A673 (cell line): ENCODE data around the gene HHLA2. TPM values are rescaled to one million over a fixed set of nuclear protein-coding genes. Genes with fewer than 3 reads are reported as not detected.
"Not testable (repeated sequence)": the region's sequence is repeated elsewhere in the genome, so short reads cannot be mapped to it uniquely, and the experiment has no call there.

Source experiments
- BruUV-seq: library from RNA; stranded (reverse); fragments of 400-500 nt; replicated peaks from 2 replicates; lab custom pipeline; 2021; lab: Mats Ljungman, UMichigan
- CTCF ChIA-PET: fragments of 300-600 bp; sonication (Branson Sonifier 250); formaldehyde crosslinking; loops from one replicate; lab custom pipeline; 2022; ENCODE audit warnings: antibody characterized with exemption; lab: Charles Lee
- POLR2A ChIA-PET: fragments of 300-600 bp; sonication (Branson Sonifier 250); formaldehyde crosslinking; loops from one replicate; lab custom pipeline; 2022; ENCODE audit warnings: antibody characterized with exemption; ENCODE audit not compliant: low non-redundant PET; lab: Charles Lee
- DNase-seq: peaks from one replicate; pipeline ENCODE4 v3.0.0-alpha.2; 2015; ENCODE audit warnings: low spot score
- H3K27ac ChIP-seq: fragments of 200-600 bp; sonication (generic); 2 replicates; pipeline ENCODE4 v1.5.1; 2016; ENCODE audit warnings: mixed run types, low read depth, mild to moderate bottlenecking, mixed read lengths, antibody characterized with exemption, low read length; ENCODE audit not compliant: poor library complexity, severe bottlenecking
- H3K27me3 ChIP-seq: fragments of 200-600 bp; sonication (generic); replicated peaks from 2 replicates; pipeline ENCODE4 v1.6.1; 2017; ENCODE audit warnings: mixed run types, low read depth, mild to moderate bottlenecking, mixed read lengths, antibody characterized with exemption, low read length; ENCODE audit not compliant: insufficient read depth, poor library complexity
- H3K36me3 ChIP-seq: fragments of 200-600 bp; sonication (generic); 2 replicates; pipeline ENCODE4 v1.6.1; 2016; ENCODE audit warnings: mixed run types, mild to moderate bottlenecking, mixed read lengths, antibody characterized with exemption, low read length; ENCODE audit not compliant: insufficient read depth, poor library complexity, severe bottlenecking
- H3K4me1 ChIP-seq: fragments of 200-600 bp; sonication (generic); 2 replicates; pipeline ENCODE4 v1.6.1; 2017; ENCODE audit warnings: mixed run types, mild to moderate bottlenecking, mixed read lengths, antibody characterized with exemption, low read length; ENCODE audit not compliant: insufficient read depth, poor library complexity, severe bottlenecking
- H3K4me3 ChIP-seq: fragments of 200-600 bp; sonication (generic); 2 replicates; pipeline ENCODE4 v1.5.1; 2016; ENCODE audit warnings: low read depth, mixed run types, mild to moderate bottlenecking, mixed read lengths, low read length; ENCODE audit not compliant: poor library complexity, severe bottlenecking
- H3K9me3 ChIP-seq: fragments of 200-600 bp; sonication (generic); 2 replicates; pipeline ENCODE4 v1.6.1; 2016; ENCODE audit warnings: mixed run types, low read depth, mild to moderate bottlenecking, mixed read lengths, antibody characterized with exemption, low read length; ENCODE audit not compliant: poor library complexity, severe bottlenecking
- EZH2 ChIP-seq: fragments of 200-600 bp; sonication (generic); IDR thresholded peaks from 2 replicates; pipeline ENCODE4 v1.6.1; 2017; ENCODE audit warnings: borderline replicate concordance, low read depth, mild to moderate bottlenecking, mixed read lengths, antibody characterized with exemption, low read length; ENCODE audit not compliant: poor library complexity, severe bottlenecking
- intact Hi-C: fragments of 100-400 bp; cut with micrococcal nuclease; formaldehyde crosslinking; loops from one replicate; pipeline ENCODE4 v1.10.0; 2022; ENCODE audit not compliant: unreplicated experiment
- total RNA-seq: library from RNA; stranded (reverse); gene quantifications from 2 replicates; pipeline ENCODE4 v1.2.3, GENCODE V29; 2021
- TF ChIP-seq, protein P1 (sequence below): fragments of 300-800, 200-600 bp; sonication (generic); conservative IDR thresholded peaks from 2 replicates; pipeline ENCODE4 v1.5.1; 2017; ENCODE audit warnings: low read depth, mild to moderate bottlenecking, antibody characterized with exemption, low read length, moderate library complexity, mixed read lengths

Gene HHLA2
- total RNA-seq, 1 experiment from 2014 or later = not detected

DNA sequence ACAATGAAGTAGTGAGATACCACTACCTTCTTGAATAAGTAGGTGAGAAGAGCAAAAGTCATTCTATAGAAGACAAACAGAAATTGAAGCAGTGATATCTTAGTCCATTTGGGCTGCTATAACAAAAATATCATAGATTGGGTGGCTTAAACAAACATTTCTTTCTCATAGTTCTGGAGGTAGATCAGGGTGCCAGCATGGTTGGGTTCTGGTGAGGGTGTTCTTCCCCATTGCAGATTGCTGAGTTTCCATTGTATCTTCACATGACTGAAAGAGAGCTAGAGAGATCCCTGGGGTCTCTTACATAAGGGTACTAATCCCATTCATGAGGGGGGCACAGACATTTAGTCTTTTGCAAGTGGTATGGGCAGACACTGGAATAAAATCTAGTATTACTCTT, 41.2 kb upstream of the HHLA2 start:
- peaks cover 10% of the 10 kb centered on the region for H3K4me1 ChIP-seq
- no peaks in the 10 kb centered on the region for H3K36me3 ChIP-seq
- H3K27ac ChIP-seq = no peak overlapping the region
- no peaks in the 10 kb centered on the region for H3K9me3 ChIP-seq
- no peak overlapping the region for H3K4me3 ChIP-seq
- ChIA-PET POLR2A (no interaction called here), CTCF (no interaction called here)
- BruUV-seq = no TSS peak
- intact Hi-C loops = no loop called here
- TF ChIP-seq, protein P1, sequence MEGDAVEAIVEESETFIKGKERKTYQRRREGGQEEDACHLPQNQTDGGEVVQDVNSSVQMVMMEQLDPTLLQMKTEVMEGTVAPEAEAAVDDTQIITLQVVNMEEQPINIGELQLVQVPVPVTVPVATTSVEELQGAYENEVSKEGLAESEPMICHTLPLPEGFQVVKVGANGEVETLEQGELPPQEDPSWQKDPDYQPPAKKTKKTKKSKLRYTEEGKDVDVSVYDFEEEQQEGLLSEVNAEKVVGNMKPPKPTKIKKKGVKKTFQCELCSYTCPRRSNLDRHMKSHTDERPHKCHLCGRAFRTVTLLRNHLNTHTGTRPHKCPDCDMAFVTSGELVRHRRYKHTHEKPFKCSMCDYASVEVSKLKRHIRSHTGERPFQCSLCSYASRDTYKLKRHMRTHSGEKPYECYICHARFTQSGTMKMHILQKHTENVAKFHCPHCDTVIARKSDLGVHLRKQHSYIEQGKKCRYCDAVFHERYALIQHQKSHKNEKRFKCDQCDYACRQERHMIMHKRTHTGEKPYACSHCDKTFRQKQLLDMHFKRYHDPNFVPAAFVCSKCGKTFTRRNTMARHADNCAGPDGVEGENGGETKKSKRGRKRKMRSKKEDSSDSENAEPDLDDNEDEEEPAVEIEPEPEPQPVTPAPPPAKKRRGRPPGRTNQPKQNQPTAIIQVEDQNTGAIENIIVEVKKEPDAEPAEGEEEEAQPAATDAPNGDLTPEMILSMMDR = no peak
- TF ChIP-seq EZH2 = no peak
- no peak for DNase-seq
- H3K27me3 ChIP-seq = no peaks in the 10 kb centered on the region

DNA sequence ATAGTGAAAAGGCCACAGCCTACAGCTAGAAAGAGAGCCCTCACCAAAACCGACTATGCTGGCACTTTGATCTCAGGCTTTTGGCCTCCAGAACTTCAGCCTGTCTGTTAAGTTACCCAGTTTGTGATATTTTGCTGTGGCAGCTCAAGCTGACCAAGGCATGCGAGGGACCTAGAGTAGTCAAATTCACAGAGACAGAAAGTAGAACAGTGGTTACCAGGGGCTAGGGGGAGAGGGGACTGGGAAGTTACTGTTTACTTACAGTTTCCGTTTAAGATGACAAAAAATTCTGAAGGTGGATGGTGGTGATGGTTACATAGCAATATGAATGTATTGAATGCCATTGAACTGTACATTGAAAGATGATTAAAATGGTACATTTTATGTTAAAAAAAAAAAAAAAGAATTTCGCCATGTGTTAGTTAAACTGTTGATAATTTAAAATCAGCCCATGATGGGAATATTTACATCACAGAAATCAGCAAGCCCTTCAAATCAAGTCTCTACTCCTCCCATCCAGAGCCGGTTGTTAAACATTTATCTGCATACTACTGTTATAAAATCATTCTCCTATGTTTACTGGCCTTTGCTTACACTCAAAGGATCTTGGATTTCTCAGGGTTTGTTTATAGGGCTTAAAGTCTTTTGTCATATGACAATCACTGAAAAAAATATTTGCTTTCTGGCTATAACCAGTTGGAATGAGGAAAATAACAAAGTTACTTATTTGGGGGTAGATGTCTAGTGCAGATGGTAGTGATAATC, 31.6 kb upstream of the HHLA2 start:
- CTCF ChIA-PET, H3K4me1 ChIP-seq, POLR2A ChIA-PET, H3K36me3 ChIP-seq, H3K27me3 ChIP-seq, BruUV-seq, H3K27ac ChIP-seq, intact Hi-C loops, DNase-seq, H3K4me3 ChIP-seq, H3K9me3 ChIP-seq: not testable (repeated sequence)

DNA sequence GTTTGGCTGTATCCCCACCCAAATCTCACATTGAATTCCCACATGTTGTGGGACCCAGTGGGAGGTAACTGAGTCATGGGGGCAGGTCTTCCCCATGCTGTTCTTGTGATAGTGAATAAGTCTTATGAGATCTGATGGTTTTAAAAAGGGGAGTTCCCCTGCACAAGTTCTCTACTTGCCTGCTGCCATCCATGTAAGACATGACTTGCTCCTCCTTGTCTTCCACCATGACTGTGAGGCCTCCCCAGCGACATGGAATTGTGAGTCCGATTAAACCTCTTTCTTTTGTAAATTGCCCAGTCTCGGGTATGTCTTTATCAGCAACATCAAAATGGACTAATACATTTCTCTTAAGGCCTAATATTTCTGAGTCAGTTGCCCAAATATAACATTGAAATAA, 28.1 kb upstream of the HHLA2 start:
- CTCF ChIA-PET, H3K27ac ChIP-seq, H3K4me3 ChIP-seq, DNase-seq, BruUV-seq, POLR2A ChIA-PET, H3K27me3 ChIP-seq, intact Hi-C loops, H3K9me3 ChIP-seq, H3K4me1 ChIP-seq, H3K36me3 ChIP-seq: not testable (repeated sequence)

DNA sequence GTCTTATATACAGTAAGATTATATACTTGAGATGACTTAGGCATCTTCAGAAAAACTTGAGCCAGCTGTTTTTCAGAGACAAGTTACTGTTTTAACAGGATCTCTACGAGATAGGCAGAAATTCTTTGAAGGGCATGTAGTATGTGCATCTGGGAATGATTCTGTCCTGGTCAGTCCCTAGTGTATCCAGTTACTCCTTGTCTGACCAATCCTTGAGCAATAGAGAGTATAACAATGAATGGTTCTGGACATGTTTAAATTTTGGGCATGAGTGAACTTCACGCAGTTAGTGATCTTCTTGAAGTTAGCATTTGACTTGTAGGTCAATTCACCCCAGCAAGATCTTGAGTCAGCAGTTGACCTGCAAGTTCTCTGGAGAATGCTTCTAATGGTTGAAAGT, 24.7 kb upstream of the HHLA2 start:
- Histone ChIP-seq H3K9me3 (no peaks in the 10 kb centered on the region), H3K27me3 (no peaks in the 10 kb centered on the region), H3K36me3 (no peaks in the 10 kb centered on the region), H3K4me3 (no peak overlapping the region), H3K4me1 (no peaks in the 10 kb centered on the region), H3K27ac (no peak overlapping the region)
- intact Hi-C loops = no loop called here
- POLR2A ChIA-PET = no interaction called here
- no peak for DNase-seq
- TF ChIP-seq, protein P1 = no peak
- TF ChIP-seq EZH2 = no peak
- BruUV-seq = no TSS peak
- CTCF ChIA-PET = no interaction called here

DNA sequence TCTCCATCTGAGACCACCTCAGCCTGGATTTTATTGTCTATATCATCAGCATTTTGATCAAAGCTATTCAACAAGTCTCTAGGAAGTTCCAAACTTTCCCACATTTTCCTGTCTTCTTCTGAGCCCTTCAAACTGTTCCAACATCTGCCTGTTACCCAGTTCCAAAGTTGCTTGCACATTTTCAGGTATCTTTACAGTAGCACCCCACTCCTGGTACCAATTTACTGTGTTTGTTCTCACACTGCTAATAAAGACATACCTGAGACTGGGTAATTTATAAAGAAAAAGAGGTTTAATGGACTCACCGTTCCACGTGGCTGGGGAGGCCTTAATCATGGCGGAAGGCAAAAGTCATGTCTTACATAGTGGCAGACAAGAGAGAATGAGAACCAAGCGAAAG, 17.3 kb upstream of the HHLA2 start:
- H3K36me3 ChIP-seq, H3K27ac ChIP-seq, H3K27me3 ChIP-seq, intact Hi-C loops, CTCF ChIA-PET, H3K4me1 ChIP-seq, POLR2A ChIA-PET, BruUV-seq, DNase-seq, H3K4me3 ChIP-seq, H3K9me3 ChIP-seq: not testable (repeated sequence)
